Effector CD4-positive, alpha-beta T cell (primary cell): Measurements from ENCODE around the gene CD2AP.
"Not testable (repeated sequence)": the region's sequence is repeated elsewhere in the genome, so short reads cannot be mapped to it uniquely, and the experiment has no call there.

Experiments used
- DNase-seq: peaks from one replicate; pipeline ENCODE4 v3.0.0-alpha.2; 2020
- total RNA-seq: gene quantifications from one replicate; lab custom pipeline; 2026; lab: John Stamatoyannopoulos, UW

The CD2AP gene
- total RNA-seq, result 70.9 reads per million, percentile 76 among the genes with 10 or more reads in this experiment

- peak; percentile 86 for DNase-seq
Measured at GRCh38 chr6:47477497-47478232, at the start of gene CD2AP. TSS of gene CD2AP (plus strand) at chr6:47477789. CDS start at chr6:47478245, 456 bp downstream.

- DNase-seq, result no peak
Measured at GRCh38 chr6:47428288-47428687, 49.3 kb upstream of the CD2AP start.

- DNase-seq, result no peak
Measured at GRCh38 chr6:47428746-47429664, 48.6 kb upstream of the CD2AP start.

- DNase-seq, result no peak
Measured at GRCh38 chr6:47434372-47435253, 43.0 kb upstream of the CD2AP start.

GRCh38 chr6:47435254-47435612, 42.4 kb upstream of the CD2AP start:
- DNase-seq, result no peak

- DNase-seq, result no peak
Measured at GRCh38 chr6:47437592-47437991, 40.0 kb upstream of the CD2AP start.

- no peak for DNase-seq
Measured at GRCh38 chr6:47438481-47439347, 38.9 kb upstream of the CD2AP start.

- no peak for DNase-seq
Measured at GRCh38 chr6:47439348-47439668, 38.3 kb upstream of the CD2AP start.

- no peak for DNase-seq
Measured at GRCh38 chr6:47440719-47441118, 36.9 kb upstream of the CD2AP start.

- DNase-seq, result not testable (repeated sequence)
Measured at GRCh38 chr6:47444964-47445363, 32.6 kb upstream of the CD2AP start.

GRCh38 chr6:47446669-47447330, 30.8 kb upstream of the CD2AP start:
- DNase-seq, result no peak

- DNase-seq, result no peak
Measured at GRCh38 chr6:47447722-47448121, 29.9 kb upstream of the CD2AP start.

GRCh38 chr6:47451162-47451561, 26.4 kb upstream of the CD2AP start:
- no peak for DNase-seq

- DNase-seq, result no peak
Measured at GRCh38 chr6:47452899-47453298, 24.7 kb upstream of the CD2AP start.

- no peak for DNase-seq
Measured at GRCh38 chr6:47453372-47453936, 24.1 kb upstream of the CD2AP start.

- DNase-seq, result no peak
Measured at GRCh38 chr6:47454713-47455396, 22.7 kb upstream of the CD2AP start.

GRCh38 chr6:47455533-47456209, 21.9 kb upstream of the CD2AP start:
- no peak for DNase-seq

- no peak for DNase-seq
Measured at GRCh38 chr6:47456536-47456975, 21.0 kb upstream of the CD2AP start.

- no peak for DNase-seq
Measured at GRCh38 chr6:47457370-47457769, 20.2 kb upstream of the CD2AP start.

- no peak for DNase-seq
Measured at GRCh38 chr6:47464052-47464451, 13.5 kb upstream of the CD2AP start.
